CD4-positive, alpha-beta memory T cell (primary cell): Measurements from ENCODE around the gene CAMKMT. TPM values are rescaled to one million over a fixed set of nuclear protein-coding genes. Genes with fewer than 3 reads are reported as not detected.

Experiments
- CTCF ChIA-PET: fragments of 350-600 bp; sonication (Branson Sonifier 250); formaldehyde crosslinking; loops from one replicate; lab custom pipeline; 2021; ENCODE audit warnings: inconsistent platforms; ENCODE audit not compliant: partially characterized antibody; lab: Charles Lee
- POLR2A ChIA-PET: fragments of 350-600 bp; sonication (Branson Sonifier 250); formaldehyde crosslinking; loops from one replicate; lab custom pipeline; 2021; ENCODE audit not compliant: partially characterized antibody; lab: Charles Lee
- DNase-seq, 5 donors: peaks; one replicate each; pipeline versions ENCODE4 v3.0.0 to v3.0.0-alpha.2; 2020 to 2022; ENCODE audit warnings: mixed read lengths in 1 of 5
- H3K27ac ChIP-seq: one replicate; pipeline ENCODE4 v1.7.0; 2013; ENCODE audit warnings: low read depth, low read length
- H3K27me3 ChIP-seq: 2 replicates; pipeline ENCODE4 v1.7.0; 2013; ENCODE audit warnings: mild to moderate bottlenecking, low read length, moderate library complexity; ENCODE audit not compliant: insufficient read depth
- H3K36me3 ChIP-seq: 2 replicates; pipeline ENCODE4 v1.7.0; 2013; ENCODE audit warnings: mild to moderate bottlenecking, low read length, moderate library complexity; ENCODE audit not compliant: insufficient read depth
- H3K4me1 ChIP-seq: 2 replicates; pipeline ENCODE4 v1.7.0; 2013; ENCODE audit warnings: mild to moderate bottlenecking, low read length, moderate library complexity; ENCODE audit not compliant: insufficient read depth
- H3K4me3 ChIP-seq, 2 donors: one replicate each; pipeline ENCODE4 v1.7.0; 2013; ENCODE audit warnings: low read length in 2 of 2, mild to moderate bottlenecking in 1 of 2
- H3K9me3 ChIP-seq, 2 donors: one replicate each; pipeline ENCODE4 v1.7.0; 2013; ENCODE audit warnings: low read length in 2 of 2, control low read depth in 1 of 2; ENCODE audit not compliant: control insufficient read depth in 1 of 2
- H3K27ac Mint-ChIP-seq, 7 donors: one replicate each; pipeline ENCODE4 v1.8.0; 2020 to 2021; ENCODE audit warnings: mixed read lengths in 7 of 7, mild to moderate bottlenecking in 6 of 7, inconsistent platforms in 3 of 7, moderate library complexity in 3 of 7
- H3K27me3 Mint-ChIP-seq, 2 donors: one replicate each; pipeline ENCODE4 v1.8.0; 2020 to 2021; ENCODE audit warnings: mixed read lengths in 2 of 2
- H3K36me3 Mint-ChIP-seq, 2 donors: one replicate each; pipeline ENCODE4 v1.8.0; 2020 to 2021; ENCODE audit warnings: mixed read lengths in 2 of 2, inconsistent platforms in 1 of 2, mild to moderate bottlenecking in 1 of 2
- H3K4me1 Mint-ChIP-seq, 4 donors: one replicate each; pipeline ENCODE4 v1.8.0; 2020 to 2021; ENCODE audit warnings: mixed read lengths in 4 of 4, mild to moderate bottlenecking in 1 of 4
- H3K4me3 Mint-ChIP-seq, 8 donors: one replicate each; pipeline ENCODE4 v1.8.0; 2020 to 2021; ENCODE audit warnings: mixed read lengths in 8 of 8, mild to moderate bottlenecking in 7 of 8, moderate library complexity in 6 of 8, inconsistent platforms in 3 of 8
- H3K9me3 Mint-ChIP-seq, 8 donors: one replicate each; pipeline ENCODE4 v1.8.0; 2020 to 2021; ENCODE audit warnings: mixed read lengths in 8 of 8, mild to moderate bottlenecking in 5 of 8, inconsistent platforms in 3 of 8, moderate library complexity in 1 of 8
- intact Hi-C: fragments of 100-400 bp; cut with micrococcal nuclease; formaldehyde crosslinking; loops from one replicate; pipeline ENCODE4 v1.15.1; 2023
- polyA plus RNA-seq, 2 donors: library from polyadenylated mRNA; unstranded; fragments of 300-500 nt; fragmentation: Illumina TruSeq; gene quantifications; one replicate each; pipeline ENCODE4 v1.2.3, GENCODE V29; 2021
- total RNA-seq, 2 experiments: library from RNA; stranded (reverse); gene quantifications; one replicate each; pipeline ENCODE4 v1.2.3, GENCODE V29; 2021

CAMKMT gene
- total and polyA plus RNA-seq, 4 experiments from 2014 or later = 9.3 to 19.7 (median 15.7) TPM

DNA sequence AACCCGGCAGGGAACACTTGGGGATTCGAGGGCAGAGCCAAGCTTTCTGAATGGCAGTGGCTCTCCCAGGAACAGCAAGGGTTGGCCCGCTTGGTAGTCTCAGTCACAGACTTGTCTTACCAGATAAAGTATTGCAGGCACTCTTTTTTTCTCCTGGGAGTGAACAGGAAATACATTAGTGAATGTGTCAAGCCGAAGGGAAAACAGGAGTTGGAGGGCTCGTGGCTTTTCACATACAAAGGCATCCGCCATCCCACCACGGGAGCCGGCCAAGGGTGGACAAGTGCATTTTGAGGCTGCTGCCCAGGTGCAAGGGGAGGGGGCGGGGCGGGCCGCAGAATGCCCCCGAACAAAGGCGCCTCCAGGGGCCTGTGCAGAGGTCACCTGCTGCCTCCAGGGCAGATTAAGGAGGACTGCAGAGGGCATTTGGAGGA is 416.5 kb downstream of the CAMKMT start:
- H3K4me1 ChIP-seq = no peaks in the 10 kb centered on the region
- H3K27me3 ChIP-seq = no peaks in the 10 kb centered on the region
- H3K9me3 ChIP-seq = no peaks in the 10 kb centered on the region
- no peak overlapping the region for H3K4me3 Mint-ChIP-seq
- peaks cover 0 to 12% (median 0%) of the 10 kb centered on the region in 8 donors for H3K9me3 Mint-ChIP-seq
- no peak for DNase-seq
- POLR2A ChIA-PET = no interaction called here
- intact Hi-C loops = no loop called here
- H3K4me1 Mint-ChIP-seq = no peaks in the 10 kb centered on the region
- H3K27ac Mint-ChIP-seq = no peak overlapping the region
- CTCF ChIA-PET = no interaction called here
- H3K36me3 Mint-ChIP-seq = peaks cover 0 to 13% of the 10 kb centered on the region in 2 donors
- H3K27ac ChIP-seq = no peak overlapping the region
- no peaks in the 10 kb centered on the region for H3K27me3 Mint-ChIP-seq
- H3K36me3 ChIP-seq = no peaks in the 10 kb centered on the region
- no peak overlapping the region for H3K4me3 ChIP-seq

DNA sequence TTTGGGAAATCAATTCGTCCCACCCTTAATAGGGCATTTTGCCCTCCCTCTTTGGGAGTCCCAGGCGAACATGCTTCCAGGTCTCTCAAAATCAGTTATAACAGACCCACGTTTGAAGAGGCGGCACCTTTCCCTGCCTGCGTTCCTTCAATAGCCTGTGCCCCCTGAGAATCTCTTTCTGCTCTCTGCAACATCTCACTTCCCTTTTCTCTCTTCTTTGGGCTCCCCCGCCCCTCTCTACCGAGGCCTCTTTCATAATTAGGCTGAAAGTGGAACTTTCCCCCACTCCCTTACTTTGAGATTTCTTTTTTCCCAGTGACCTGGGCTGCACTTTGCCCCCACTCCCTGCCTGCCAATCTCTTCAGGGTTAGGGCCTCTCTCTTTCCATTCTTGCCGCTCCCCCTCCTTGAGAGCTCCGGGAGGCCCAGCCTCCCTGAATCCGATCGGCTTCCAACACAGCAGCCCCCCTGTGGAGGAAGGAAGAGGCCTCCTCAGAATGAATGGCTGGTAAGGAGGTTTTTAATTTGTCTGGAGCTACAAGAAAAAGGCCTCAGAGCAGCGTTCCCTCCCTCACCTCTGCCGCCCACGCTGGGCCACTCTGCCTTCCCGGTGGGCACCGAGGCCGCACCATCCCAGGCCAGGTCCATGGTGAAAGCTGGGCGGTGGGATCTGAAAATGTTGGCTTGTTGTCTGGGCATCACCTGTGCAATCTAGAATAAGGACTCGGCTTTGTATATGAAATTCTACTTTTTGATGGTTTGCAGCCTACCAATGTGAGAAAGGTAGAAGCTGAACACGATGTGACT is 417.1 kb downstream of the CAMKMT start:
- ChIA-PET CTCF (no interaction called here), POLR2A (no interaction called here)
- H3K27me3 ChIP-seq = no peaks in the 10 kb centered on the region
- Mint-ChIP-seq H3K9me3 (peaks cover 0 to 12% (median 0%) of the 10 kb centered on the region in 8 donors), H3K27ac (peak overlapping the region in 2 of 7 donors; percentile 16 to 44), H3K4me1 (no peaks in the 10 kb centered on the region), H3K27me3 (no peaks in the 10 kb centered on the region), H3K4me3 (no peak overlapping the region), H3K36me3 (peaks cover 0 to 11% of the 10 kb centered on the region in 2 donors)
- no peak overlapping the region for H3K27ac ChIP-seq
- intact Hi-C loops = no loop called here
- no peak overlapping the region for H3K4me3 ChIP-seq
- H3K4me1 ChIP-seq = no peaks in the 10 kb centered on the region
- no peak for DNase-seq
- H3K9me3 ChIP-seq = no peaks in the 10 kb centered on the region
- no peaks in the 10 kb centered on the region for H3K36me3 ChIP-seq

DNA sequence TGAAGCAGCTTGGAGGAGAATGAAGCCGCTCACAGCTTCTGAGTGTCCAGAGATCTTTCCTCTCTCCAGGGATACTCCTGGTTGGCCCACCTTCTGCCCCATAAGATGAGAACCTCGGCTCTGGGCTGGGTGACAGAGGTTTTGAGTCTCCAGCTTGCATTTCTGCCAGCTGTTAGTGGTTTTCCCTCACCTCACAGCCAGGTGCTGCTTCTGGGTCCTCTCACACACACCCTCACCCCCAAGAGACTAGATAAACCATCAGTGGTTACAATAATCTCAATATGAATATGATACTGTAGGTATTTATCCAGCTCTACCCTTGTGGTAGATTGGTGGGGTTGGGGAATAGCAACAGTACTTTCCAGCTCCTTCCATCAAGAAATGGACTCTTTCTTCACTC is 418.0 kb downstream of the CAMKMT start:
- DNase-seq = no peak
- H3K27me3 Mint-ChIP-seq = no peaks in the 10 kb centered on the region
- no peak overlapping the region for H3K27ac ChIP-seq
- peaks cover 0 to 12% (median 0%) of the 10 kb centered on the region in 8 donors for H3K9me3 Mint-ChIP-seq
- no peaks in the 10 kb centered on the region for H3K27me3 ChIP-seq
- POLR2A ChIA-PET = no interaction called here
- no peak overlapping the region for H3K27ac Mint-ChIP-seq
- H3K4me1 Mint-ChIP-seq = no peaks in the 10 kb centered on the region
- no peaks in the 10 kb centered on the region for H3K9me3 ChIP-seq
- H3K36me3 Mint-ChIP-seq = peaks cover 0 to 11% of the 10 kb centered on the region in 2 donors
- no peaks in the 10 kb centered on the region for H3K36me3 ChIP-seq
- no peak overlapping the region for H3K4me3 Mint-ChIP-seq
- no peaks in the 10 kb centered on the region for H3K4me1 ChIP-seq
- intact Hi-C loops = no loop called here
- H3K4me3 ChIP-seq = no peak overlapping the region
- CTCF ChIA-PET = interaction anchor here (0.6 kb wide), 1 partner anchor 65 kb away, joined by 3 read pairs; no protein-coding TSS in a partner anchor

DNA sequence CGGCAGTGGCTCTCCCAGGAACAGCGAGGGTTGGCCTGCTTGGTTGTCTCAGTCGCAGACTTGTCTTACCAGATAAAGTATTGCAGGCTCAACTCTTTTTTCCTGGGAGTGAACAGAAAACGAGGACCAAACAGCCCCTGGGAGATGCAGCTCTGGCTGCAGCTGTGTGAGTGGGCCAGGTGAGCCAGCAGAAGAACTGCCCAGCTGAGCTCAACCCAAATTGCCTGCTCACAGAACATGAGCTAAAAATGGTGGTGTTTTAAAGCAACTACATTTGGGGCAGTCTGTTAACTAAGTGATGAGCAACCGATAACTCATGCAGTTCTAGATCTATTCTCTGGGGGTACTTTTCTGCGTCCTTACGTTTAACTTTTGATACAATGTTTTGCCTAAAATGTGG is 418.7 kb downstream of the CAMKMT start:
- no peak for DNase-seq
- Mint-ChIP-seq H3K27ac (no peak overlapping the region), H3K27me3 (no peaks in the 10 kb centered on the region), H3K4me1 (no peaks in the 10 kb centered on the region), H3K36me3 (peaks cover 0 to 11% of the 10 kb centered on the region in 2 donors), H3K4me3 (no peak overlapping the region), H3K9me3 (peaks cover 0 to 12% (median 0%) of the 10 kb centered on the region in 8 donors)
- Histone ChIP-seq H3K27ac (no peak overlapping the region), H3K4me1 (no peaks in the 10 kb centered on the region), H3K9me3 (no peaks in the 10 kb centered on the region), H3K4me3 (no peak overlapping the region), H3K36me3 (no peaks in the 10 kb centered on the region), H3K27me3 (no peaks in the 10 kb centered on the region)
- POLR2A ChIA-PET = no interaction called here
- intact Hi-C loops = no loop called here
- CTCF ChIA-PET = no interaction called here

DNA sequence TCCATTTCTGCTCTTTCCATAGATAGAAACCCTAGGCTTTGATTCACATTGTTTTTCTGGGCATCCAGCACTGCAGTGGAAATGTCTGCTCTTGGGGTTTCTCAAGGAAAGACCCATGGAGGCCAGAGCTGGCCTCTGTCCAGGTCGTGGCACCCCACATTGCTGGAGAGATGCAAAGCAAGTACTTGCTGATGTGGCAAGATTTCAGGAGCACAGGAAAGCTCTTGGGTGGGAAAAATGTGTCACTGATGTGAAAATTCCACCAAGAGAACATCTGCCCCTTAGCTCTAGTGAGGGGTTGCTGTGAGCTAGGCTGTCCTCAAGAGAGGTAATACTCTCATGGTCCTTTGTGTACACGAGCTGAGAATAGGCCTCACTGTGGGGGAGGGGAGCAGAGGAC is 423.7 kb downstream of the CAMKMT start:
- Histone ChIP-seq H3K27ac (no peak overlapping the region), H3K27me3 (no peaks in the 10 kb centered on the region), H3K4me1 (no peaks in the 10 kb centered on the region), H3K9me3 (no peaks in the 10 kb centered on the region), H3K36me3 (no peaks in the 10 kb centered on the region), H3K4me3 (no peak overlapping the region)
- peaks cover 0 to 14% (median 3%) of the 10 kb centered on the region in 8 donors for H3K9me3 Mint-ChIP-seq
- H3K36me3 Mint-ChIP-seq = no peaks in the 10 kb centered on the region
- no peak overlapping the region for H3K27ac Mint-ChIP-seq
- no peak for DNase-seq
- intact Hi-C loops = no loop called here
- H3K4me3 Mint-ChIP-seq = no peak overlapping the region
- peaks cover 0 to 9% of the 10 kb centered on the region in 2 donors for H3K27me3 Mint-ChIP-seq
- H3K4me1 Mint-ChIP-seq = no peaks in the 10 kb centered on the region
- POLR2A ChIA-PET = no interaction called here
- CTCF ChIA-PET = no interaction called here

DNA sequence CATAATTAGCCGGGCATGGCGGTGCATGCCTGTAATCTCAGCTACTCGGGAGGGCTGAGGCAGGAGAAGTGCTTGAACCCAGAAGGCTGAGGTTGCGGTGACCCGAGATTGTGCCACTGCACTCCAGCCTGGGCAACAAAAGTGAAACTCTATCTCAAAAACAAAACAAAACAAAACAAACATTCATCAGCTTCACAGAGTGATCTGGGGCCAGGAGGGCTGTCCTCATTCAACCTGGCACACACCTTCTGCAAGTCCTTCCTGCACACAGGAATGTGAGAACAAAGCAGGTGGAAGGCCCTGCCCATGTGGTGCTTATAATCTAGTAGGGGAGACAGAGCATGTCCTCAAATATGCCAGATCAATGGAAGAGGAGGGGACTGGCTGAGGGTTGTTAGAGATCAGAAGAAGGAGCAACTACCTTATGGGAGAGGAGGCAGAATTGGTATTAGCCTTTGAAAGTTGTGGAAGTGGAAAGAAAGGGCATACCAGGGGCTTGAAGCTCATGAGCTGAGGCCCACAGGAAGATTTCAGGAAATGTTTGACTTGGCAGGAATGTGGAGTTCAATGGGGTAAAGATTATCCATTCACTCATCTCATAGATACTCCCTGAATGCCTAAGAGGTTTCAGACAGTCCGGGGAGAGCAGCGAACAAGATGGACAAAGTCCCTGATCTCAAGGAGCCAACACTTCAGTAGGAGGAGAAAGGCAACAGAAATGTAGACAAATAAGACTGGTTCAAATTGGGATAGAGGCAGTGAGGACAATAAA is 424.5 kb downstream of the CAMKMT start:
- CTCF ChIA-PET = no interaction called here
- Mint-ChIP-seq H3K4me3 (no peak overlapping the region), H3K4me1 (no peaks in the 10 kb centered on the region), H3K27me3 (peaks cover 0 to 9% of the 10 kb centered on the region in 2 donors), H3K36me3 (no peaks in the 10 kb centered on the region), H3K9me3 (peaks cover 0 to 12% (median 3%) of the 10 kb centered on the region in 8 donors), H3K27ac (peak overlapping the region in 1 of 7 donors; percentile 33)
- no peaks in the 10 kb centered on the region for H3K27me3 ChIP-seq
- intact Hi-C loops = no loop called here
- no peak overlapping the region for H3K27ac ChIP-seq
- POLR2A ChIA-PET = no interaction called here
- no peaks in the 10 kb centered on the region for H3K9me3 ChIP-seq
- H3K4me1 ChIP-seq = no peaks in the 10 kb centered on the region
- H3K4me3 ChIP-seq = no peak overlapping the region
- no peaks in the 10 kb centered on the region for H3K36me3 ChIP-seq
- no peak for DNase-seq

DNA sequence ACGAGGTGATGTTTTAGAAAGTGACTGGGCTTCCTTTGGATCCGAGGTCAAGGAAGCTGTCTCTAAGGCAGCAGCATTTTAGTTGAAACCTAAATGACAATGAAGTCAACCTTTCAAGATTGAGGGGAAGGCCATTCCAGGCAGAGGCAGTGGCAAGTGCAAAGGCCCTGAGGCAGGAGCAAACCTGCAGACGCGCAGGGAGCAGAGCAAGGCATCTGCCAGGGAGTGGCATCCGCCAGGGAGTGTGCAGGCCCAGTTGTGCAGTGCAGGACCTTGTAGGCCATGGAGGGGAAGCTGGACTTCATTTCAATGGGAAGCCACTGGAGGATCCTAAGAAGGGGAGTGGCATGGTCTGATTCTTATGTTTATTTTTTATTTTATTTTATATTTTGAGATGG is 425.1 kb downstream of the CAMKMT start:
- Histone ChIP-seq H3K9me3 (no peaks in the 10 kb centered on the region), H3K27me3 (no peaks in the 10 kb centered on the region), H3K27ac (no peak overlapping the region), H3K36me3 (no peaks in the 10 kb centered on the region), H3K4me3 (no peak overlapping the region), H3K4me1 (no peaks in the 10 kb centered on the region)
- intact Hi-C loops = no loop called here
- ChIA-PET CTCF (no interaction called here), POLR2A (no interaction called here)
- H3K27ac Mint-ChIP-seq = no peak overlapping the region
- no peak overlapping the region for H3K4me3 Mint-ChIP-seq
- H3K4me1 Mint-ChIP-seq = no peaks in the 10 kb centered on the region
- H3K9me3 Mint-ChIP-seq = peaks cover 0 to 16% (median 5%) of the 10 kb centered on the region in 8 donors
- DNase-seq = no peak
- H3K36me3 Mint-ChIP-seq = no peaks in the 10 kb centered on the region
- peaks cover 0 to 12% of the 10 kb centered on the region in 2 donors for H3K27me3 Mint-ChIP-seq
